NCI-H446 treated with DMSO at 0.1 percent for 48 hours (cell line): ENCODE data around the gene CTNND2.

Source experiments
- DNase-seq: peaks from one replicate; lab custom pipeline; 2025; lab: John Stamatoyannopoulos, UW

Gene CTNND2

GRCh38 chr5:10927608-10928007, 976.6 kb downstream of the CTNND2 start:
- no peak for DNase-seq

DNA sequence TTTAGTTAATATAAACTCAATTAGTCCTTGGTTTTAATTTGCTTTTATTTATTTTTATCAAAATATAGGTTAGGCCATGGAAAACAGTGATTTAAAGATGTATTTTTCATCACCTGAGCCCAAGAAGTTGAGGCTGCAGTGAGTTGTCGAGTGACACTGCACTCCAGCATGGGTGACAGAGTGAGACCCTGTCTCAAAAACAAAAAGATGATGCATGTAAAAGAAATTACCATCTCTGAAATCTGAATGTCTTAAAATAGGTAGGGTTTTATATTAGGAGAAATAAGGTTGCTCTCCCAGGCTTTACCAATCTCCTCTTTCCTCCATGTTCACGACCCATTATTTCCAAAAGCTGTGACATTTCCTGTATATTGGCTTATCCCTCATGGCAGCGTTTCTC, 980.9 kb downstream of the CTNND2 start:
- no peak for DNase-seq
